Prostate gland (tissue), 2 donors: ENCODE data around the gene GNB1. TPM values are rescaled to one million over a fixed set of nuclear protein-coding genes. Genes with fewer than 3 reads are reported as not detected.
"Not testable (repeated sequence)": the region's sequence is repeated elsewhere in the genome, so short reads cannot be mapped to it uniquely, and the experiment has no call there.

Source experiments
- DNase-seq: peaks from one replicate; pipeline ENCODE4 v3.0.0-alpha.2; 2019; ENCODE audit warnings: low spot score
- H3K27ac ChIP-seq, 2 donors: fragments of 200-600 bp; sonication (generic); 2 replicates each; pipeline ENCODE4 v1.5.1; 2017 to 2019
- H3K27me3 ChIP-seq: fragments of 200-600 bp; sonication (generic); replicated peaks from 2 replicates; pipeline ENCODE4 v1.5.1; 2019; ENCODE audit not compliant: insufficient read depth
- H3K36me3 ChIP-seq, 2 donors: fragments of 200-600 bp; sonication (generic); 1 replicate in 1 of 2; 2 replicates in 1 of 2; pipeline versions ENCODE4 v1.5.1 to v1.8.1; 2017 to 2019
- H3K4me1 ChIP-seq: fragments of 200-600 bp; sonication (generic); replicated peaks from 2 replicates; pipeline ENCODE4 v1.5.1; 2019
- H3K4me3 ChIP-seq, 2 donors: fragments of 200-600 bp; sonication (generic); 2 replicates each; pipeline ENCODE4 v1.5.1; 2017 to 2019
- H3K9me3 ChIP-seq: fragments of 200-600 bp; sonication (generic); 2 replicates; pipeline ENCODE4 v1.5.1; 2017
- CTCF ChIP-seq, 4 experiments: fragments of 200-600 bp in 2 of 4; fragments of 450-650 bp in 2 of 4; sonication (generic) in 2 of 4; IDR thresholded peaks; 1 replicate in 3 of 4; 2 replicates in 1 of 4; pipeline ENCODE4 v1.5.1; 2016 to 2019; ENCODE audit warnings: antibody characterized with exemption in 4 of 4, mild to moderate bottlenecking in 2 of 4, moderate library complexity in 2 of 4
- POLR2AphosphoS5 ChIP-seq: sonication (generic); formaldehyde crosslinking; IDR thresholded peaks from one replicate; pipeline ENCODE4 v1.6.1; 2017; ENCODE audit warnings: antibody characterized with exemption
- WGBS: methylation state at CpG from one replicate; pipeline ENCODE4 v1.1.5; 2018; 5-methylcytosine and 5-hydroxymethylcytosine counted together
- intact Hi-C: fragments of 100-400 bp; cut with DNase I; formaldehyde crosslinking; loops from one replicate; pipeline ENCODE4 v1.14.2; 2022
- total RNA-seq, 2 donors: library from RNA; depleted of rRNA; stranded (reverse); fragments of >200 nt; gene quantifications; one replicate each; pipeline ENCODE4 v1.1.0, GENCODE V29; 2016

The GNB1 gene
- total RNA-seq, 2 donors from 2014 or later, result 163 to 233 TPM

- intact Hi-C loops, result not testable (repeated sequence)
- under 1% methylated on average over 32 of the region's 101 CpGs for WGBS
Observed at GRCh38 chr1:1745651-1746565, 145.0 kb downstream of the GNB1 start.

GRCh38 chr1:1742529-1742928 is 148.4 kb downstream of the GNB1 start:
- H3K27ac ChIP-seq, H3K9me3 ChIP-seq, H3K4me3 ChIP-seq, DNase-seq, intact Hi-C loops, H3K27me3 ChIP-seq, H3K36me3 ChIP-seq, H3K4me1 ChIP-seq: not testable (repeated sequence)
- 86% methylated on average over 11 of the region's 11 CpGs for WGBS

More at GRCh38 chr1:1745651-1746565, 145.0 kb downstream of the GNB1 start:
- peak overlapping the region in 1 of 2 donors; percentile 35 for H3K4me3 ChIP-seq
- peak; percentile 77 for TF ChIP-seq POLR2AphosphoS5
- peak in 2 of 4 experiments; percentile 51 to 53 for TF ChIP-seq CTCF (IDR thresholded peaks at IDR 0.05)
- H3K27ac ChIP-seq, result peak overlapping the region in 1 of 2 donors; percentile 79
- not testable (repeated sequence) for H3K27me3 ChIP-seq, H3K36me3 ChIP-seq, H3K4me1 ChIP-seq, H3K9me3 ChIP-seq
- DNase-seq, result peak; percentile 60

- H3K9me3 ChIP-seq, H3K4me1 ChIP-seq, intact Hi-C loops, H3K27me3 ChIP-seq, H3K27ac ChIP-seq, H3K36me3 ChIP-seq, H3K4me3 ChIP-seq, DNase-seq: not testable (repeated sequence)
- WGBS, result 71% methylated on average over 12 of the region's 12 CpGs
Observed at GRCh38 chr1:1741013-1741412, 149.9 kb downstream of the GNB1 start.

GRCh38 chr1:1738799-1739337 is 152.0 kb downstream of the GNB1 start:
- H3K9me3 ChIP-seq, H3K27ac ChIP-seq, H3K27me3 ChIP-seq, H3K4me3 ChIP-seq, H3K4me1 ChIP-seq, intact Hi-C loops, H3K36me3 ChIP-seq, DNase-seq: not testable (repeated sequence)
- WGBS, result 79% methylated on average over 8 of the region's 22 CpGs

- intact Hi-C loops, DNase-seq, H3K27ac ChIP-seq, H3K4me1 ChIP-seq, H3K36me3 ChIP-seq, H3K9me3 ChIP-seq, H3K27me3 ChIP-seq, H3K4me3 ChIP-seq: not testable (repeated sequence)
- WGBS, result 94% methylated on average over 22 of the region's 44 CpGs
Observed at GRCh38 chr1:1737675-1738590, 153.0 kb downstream of the GNB1 start.

Other genes starting within 250 kb of the GNB1 start
- gene CDK11B, start 232.1 kb downstream of the GNB1 start, total RNA-seq, result 10 to 100 TPM; 15.0 to 31.2 TPM
- gene SLC35E2B, start 198.3 kb downstream of the GNB1 start, total RNA-seq, result 10 to 100 TPM; 40.3 to 67.1 TPM
- 10 to 100 TPM; 31.1 to 47.4 TPM for gene CDK11A, start 166.7 kb downstream of the GNB1 start, total RNA-seq
- 10 to 100 TPM; 64.5 to 91.1 TPM for gene NADK, start 112.6 kb downstream of the GNB1 start, total RNA-seq
- under 1 TPM; 0.18 to 0.28 TPM for gene CALML6, start 24.2 kb upstream of the GNB1 start, total RNA-seq
- gene TMEM52, start 28.2 kb upstream of the GNB1 start, total RNA-seq, result 10 to 100 TPM in 1 of 2 donors, 1 to 10 TPM in 1; 7.8 to 43.3 TPM
- gene CFAP74, start 112.7 kb upstream of the GNB1 start, total RNA-seq, result 1 to 10 TPM in 1 of 2 donors, not detected in 1; 9.1 TPM
- gene GABRD, start 128.3 kb upstream of the GNB1 start, total RNA-seq, result 1 to 10 TPM in 1 of 2 donors, under 1 TPM in 1; 0.32 to 7.6 TPM
- 10 to 100 TPM; 34.5 to 46.7 TPM for gene PRKCZ, start 159.3 kb upstream of the GNB1 start, total RNA-seq